NT2/D1 (cell line): ENCODE results near the gene BCL7A.

Experiments
- YY1 ChIP-seq: IDR thresholded peaks from 2 replicates; pipeline ENCODE4 v1.6.1; 2011; ENCODE audit not compliant: insufficient read length, insufficient read depth
- ZNF274 ChIP-seq: IDR thresholded peaks from 2 replicates; pipeline ENCODE4 v1.6.1; 2011; ENCODE audit warnings: mild to moderate bottlenecking, low read depth, low read length

DNA sequence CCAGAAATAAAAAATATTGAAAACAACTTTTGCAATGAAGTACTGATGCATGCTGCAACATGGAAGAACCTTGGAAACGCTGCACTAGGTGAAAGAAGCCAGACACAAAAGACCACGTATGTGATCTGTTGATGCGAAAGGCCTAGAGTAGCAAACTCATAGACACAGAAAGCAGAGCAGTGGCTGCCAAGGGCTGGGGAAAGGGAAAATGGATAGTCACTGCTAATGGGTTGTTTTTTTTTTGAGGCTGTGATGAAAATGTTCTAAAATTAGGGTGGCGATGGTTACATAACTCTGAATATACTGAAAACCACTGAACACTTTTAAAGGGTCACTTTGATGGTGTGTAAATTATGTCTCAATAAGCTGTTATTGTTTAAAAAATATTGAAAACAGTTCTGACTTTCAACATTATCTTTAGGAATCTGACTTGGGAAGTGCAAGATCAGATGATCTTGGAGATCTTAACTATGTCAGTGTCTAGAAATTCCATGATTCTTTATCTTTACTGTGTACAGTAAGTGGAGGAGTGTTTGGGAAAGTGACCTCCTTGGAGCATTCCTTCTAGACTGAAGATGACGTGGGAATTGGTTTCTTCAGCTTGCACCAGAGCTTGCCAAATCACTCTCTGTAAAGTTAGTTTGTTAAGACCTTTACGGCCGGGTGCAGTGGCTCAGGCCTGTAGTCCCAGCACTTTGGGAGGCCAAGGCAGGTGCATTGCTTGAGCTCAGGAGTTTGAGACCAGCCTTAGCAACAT is 69.3 kb downstream of the BCL7A start:
- no peak for TF ChIP-seq YY1
- no peak for TF ChIP-seq ZNF274
